ENCODE results near the gene RTEL1.
"Not testable (repeated sequence)": the region's sequence is repeated elsewhere in the genome, so short reads cannot be mapped to it uniquely, and the experiment has no call there.

The RTEL1 gene, protein sequence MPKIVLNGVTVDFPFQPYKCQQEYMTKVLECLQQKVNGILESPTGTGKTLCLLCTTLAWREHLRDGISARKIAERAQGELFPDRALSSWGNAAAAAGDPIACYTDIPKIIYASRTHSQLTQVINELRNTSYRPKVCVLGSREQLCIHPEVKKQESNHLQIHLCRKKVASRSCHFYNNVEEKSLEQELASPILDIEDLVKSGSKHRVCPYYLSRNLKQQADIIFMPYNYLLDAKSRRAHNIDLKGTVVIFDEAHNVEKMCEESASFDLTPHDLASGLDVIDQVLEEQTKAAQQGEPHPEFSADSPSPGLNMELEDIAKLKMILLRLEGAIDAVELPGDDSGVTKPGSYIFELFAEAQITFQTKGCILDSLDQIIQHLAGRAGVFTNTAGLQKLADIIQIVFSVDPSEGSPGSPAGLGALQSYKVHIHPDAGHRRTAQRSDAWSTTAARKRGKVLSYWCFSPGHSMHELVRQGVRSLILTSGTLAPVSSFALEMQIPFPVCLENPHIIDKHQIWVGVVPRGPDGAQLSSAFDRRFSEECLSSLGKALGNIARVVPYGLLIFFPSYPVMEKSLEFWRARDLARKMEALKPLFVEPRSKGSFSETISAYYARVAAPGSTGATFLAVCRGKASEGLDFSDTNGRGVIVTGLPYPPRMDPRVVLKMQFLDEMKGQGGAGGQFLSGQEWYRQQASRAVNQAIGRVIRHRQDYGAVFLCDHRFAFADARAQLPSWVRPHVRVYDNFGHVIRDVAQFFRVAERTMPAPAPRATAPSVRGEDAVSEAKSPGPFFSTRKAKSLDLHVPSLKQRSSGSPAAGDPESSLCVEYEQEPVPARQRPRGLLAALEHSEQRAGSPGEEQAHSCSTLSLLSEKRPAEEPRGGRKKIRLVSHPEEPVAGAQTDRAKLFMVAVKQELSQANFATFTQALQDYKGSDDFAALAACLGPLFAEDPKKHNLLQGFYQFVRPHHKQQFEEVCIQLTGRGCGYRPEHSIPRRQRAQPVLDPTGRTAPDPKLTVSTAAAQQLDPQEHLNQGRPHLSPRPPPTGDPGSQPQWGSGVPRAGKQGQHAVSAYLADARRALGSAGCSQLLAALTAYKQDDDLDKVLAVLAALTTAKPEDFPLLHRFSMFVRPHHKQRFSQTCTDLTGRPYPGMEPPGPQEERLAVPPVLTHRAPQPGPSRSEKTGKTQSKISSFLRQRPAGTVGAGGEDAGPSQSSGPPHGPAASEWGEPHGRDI (N-terminal part only)

DNA sequence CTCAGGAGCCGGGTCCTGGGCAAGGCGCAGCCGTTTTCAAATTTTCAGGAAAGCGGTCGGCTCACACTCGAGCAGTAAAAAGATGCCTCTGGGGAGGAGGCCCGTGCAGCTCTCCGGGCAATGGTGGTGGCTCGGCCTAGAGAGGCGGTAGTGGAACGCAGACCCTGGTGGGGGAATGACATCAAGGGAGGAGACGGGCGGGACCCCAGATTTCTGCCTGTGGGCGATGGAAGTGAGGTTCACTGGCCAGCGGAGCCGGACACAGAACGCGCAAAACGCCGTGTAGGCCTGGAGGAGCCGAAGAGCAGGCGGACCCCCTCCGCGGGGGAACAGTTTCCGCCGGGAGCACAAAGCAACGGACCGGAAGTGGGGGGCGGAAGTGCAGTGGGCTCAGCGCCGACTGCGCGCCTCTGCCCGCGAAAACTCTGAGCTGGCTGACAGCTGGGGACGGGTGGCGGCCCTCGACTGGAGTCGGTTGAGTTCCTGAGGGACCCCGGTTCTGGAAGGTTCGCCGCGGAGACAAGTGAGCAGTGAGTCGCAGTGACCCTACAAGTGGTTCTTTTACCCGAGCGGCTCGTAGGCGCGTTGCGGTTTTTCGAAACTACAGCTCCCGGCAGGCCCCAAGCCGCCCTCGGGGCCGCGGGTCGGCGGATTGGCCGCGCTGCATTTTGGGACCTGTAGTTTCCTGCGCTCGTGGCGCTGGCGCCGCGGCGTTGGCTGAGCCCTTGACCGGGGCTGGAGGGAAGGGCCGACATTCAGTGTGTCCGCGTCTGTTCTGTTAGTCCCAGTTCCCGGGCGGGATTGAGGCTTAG is at the start of gene RTEL1:
TSS of gene RTEL1 (plus strand) at position 376 of the 812 bp plus-strand sequence. CDS start 1,091 bp downstream, outside the sequence.
- peak; percentile 88 for DNase-seq (ENCODE audit: low spot score)

DNA sequence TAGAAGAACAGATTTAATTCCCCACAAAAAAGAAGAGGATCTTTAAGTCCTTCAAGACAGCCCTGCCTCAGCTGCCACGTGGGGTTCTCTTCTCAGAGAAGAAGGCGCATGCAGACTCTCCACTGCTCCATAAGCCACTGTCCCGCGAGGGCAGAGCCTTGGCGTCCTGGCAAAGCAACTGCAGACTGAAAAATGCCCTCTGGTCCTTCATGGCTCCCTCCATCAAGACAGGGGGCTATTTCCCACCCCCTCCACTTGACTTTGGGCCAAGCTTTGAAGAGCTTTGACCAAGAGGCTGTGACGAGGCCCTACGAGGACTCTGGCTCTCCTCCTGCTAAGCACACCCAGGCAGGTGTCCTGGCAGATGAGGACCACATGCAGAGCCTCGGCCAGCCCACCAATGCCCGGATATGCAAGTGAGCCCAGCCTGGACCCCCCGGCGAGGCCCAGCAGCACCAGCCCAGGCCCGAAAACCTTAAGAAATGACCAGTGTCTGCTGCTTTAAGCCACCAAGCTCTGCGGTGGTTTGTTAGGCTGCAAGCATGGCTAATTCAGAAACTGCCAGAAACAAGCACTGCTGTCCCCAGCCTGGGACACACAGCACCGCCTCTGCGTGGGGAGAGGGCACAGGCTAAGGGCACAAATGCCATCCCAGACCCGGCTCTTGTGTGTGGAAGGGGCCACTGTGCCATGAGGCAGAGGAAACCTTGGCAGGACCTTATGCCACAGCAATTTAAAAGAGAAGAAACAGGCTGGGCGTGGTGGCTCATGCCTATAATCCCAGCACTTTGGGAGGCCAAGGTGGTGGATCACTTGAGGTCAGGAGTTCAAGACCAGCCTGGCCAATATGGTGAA is 47.3 kb upstream of the RTEL1 start:
- no peak for DNase-seq (ENCODE audit: low spot score)

DNA sequence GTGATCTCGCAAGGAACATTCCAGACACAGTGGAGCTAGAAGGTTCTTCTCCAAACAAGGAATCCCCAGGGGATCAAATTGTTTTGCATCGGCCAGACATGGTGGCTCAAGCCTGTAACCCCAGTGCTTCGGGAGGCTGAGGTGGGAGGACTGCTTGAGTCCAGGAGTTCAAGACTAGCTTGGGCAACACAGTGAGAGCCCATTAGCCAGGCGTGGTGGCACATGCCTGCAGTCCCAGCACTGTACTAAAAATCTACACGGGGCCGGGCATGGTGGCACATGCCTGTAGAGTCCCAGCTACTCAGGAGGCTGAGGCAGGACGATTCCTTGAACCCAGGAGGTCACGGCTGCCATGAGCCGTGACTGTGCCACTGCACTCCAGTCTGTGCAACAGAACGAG is 46.5 kb upstream of the RTEL1 start:
- no peak for DNase-seq (ENCODE audit: low spot score)

DNA sequence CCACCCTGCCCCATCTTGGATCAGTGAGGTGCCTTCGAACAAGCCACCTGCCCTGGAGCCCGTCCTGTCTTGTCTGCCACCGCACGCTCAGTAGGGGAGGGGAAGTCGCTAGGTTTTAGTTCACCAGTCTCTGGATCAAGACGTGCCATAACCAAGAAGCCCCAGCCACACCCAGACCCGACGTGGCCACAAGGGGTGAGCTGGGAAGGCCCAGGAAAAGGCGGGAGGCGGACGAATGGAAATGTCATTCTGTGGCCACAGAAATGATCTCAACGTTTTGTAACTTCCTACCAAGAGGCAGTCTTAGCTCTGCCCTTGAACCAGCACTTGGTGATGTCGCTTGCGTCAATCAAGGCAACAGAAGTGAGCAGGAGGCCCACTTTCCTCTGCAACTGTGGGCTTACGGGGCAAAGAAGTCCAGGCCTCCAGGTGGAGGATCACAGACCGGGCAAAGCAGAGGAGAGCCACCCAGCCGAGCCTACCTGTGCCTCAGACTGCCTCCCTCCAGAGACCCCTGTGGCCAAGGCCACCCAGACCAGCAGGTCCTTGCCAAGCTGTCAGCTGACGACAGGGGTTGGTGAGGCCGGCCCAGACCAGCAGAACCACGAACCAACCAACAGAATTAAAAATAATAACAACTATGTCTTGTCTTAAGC is 45.7 kb upstream of the RTEL1 start:
- no peak for DNase-seq (ENCODE audit: low spot score)

DNA sequence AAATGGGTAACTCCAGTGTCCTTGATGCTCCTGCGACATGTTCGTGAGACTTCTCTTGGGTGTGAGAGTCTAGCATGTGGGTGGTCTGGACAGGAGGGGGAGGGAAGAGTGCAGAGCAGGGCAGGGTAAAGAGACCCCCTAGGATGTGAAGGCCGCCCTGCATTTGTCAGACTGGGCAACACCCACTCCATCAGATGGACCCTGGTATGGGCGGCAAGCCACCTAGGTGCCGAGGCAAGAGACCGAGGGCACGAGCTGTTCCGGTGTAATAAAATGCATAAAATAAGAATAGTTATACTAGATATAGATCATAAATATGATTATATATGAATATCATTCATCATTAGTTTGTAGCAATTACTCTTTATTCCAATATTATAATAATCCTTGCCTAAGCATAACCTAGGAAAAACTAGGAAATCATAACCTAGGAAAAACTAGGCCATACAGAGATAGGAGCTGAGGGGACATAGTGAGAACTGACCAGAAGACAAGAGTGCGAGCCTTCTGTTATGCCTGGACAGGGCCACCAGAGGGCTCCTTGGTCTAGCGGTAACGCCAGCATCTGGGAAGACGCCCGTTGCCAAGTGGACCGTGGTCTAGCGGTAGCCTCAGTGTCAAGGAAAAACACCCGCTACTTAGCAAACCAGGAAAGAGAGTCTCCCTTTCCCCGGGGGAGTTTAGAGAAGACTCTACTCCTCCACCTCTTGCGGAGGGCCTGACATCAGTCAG is 44.1 kb upstream of the RTEL1 start:
- not testable (repeated sequence) for DNase-seq (ENCODE audit: low spot score)

DNA sequence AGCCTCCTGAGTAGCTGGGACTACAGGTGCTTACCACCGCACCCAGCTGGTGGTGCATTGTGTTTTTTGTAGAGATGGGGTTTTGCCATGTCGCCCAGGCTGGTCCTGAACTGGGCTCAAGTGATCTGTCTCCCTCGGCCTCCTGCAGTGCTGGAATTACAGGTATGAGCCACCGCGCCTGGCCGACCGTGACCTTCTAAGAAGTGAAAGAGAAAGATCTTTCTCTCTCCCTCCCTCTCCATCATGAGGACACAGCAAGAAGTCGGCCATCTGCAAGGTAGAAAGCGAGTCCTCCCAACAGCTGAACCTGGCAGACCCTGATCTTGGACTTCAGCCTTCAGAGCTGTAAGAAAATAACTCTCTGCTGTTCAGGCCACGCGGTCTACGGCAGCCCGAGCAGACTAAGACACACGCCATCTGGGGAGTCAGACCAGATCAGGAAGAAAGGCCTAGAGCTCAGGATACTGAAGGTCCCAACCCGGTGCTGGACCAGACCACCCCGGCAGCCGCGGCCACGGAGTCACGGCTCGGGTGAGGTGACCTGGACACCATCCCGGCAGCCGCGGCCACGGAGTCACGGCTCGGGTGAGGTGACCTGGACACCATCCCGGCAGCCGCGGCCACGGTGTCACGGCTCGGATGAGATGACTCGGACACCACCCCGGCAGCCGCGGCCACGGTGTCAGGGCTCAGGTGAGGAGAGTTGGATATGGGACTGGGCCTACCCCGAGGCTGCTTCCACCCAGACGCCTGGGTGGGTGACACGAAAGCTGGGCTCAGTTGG is 40.8 kb upstream of the RTEL1 start:
- DNase-seq (ENCODE audit: low spot score): no peak

DNA sequence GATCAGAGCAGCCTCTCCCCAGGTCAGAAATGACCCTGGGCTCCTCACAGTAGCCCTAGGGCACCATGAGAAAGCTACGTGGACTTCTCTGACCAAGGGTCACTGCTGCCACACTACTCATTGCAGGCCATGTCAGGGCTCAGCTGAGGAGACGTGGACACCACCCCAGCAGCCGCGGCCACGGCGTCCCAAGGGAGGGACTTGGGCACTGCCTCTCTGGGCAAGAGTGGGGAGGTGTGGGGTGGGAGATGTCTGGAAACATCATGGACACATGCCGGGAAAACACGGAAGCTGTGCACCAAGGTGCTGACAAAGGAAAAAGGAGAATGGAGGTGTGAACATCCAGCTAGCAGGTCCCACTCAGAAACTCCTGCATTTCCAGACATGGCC is 40.2 kb upstream of the RTEL1 start:
- DNase-seq (ENCODE audit: low spot score): no peak

- DNase-seq (ENCODE audit: low spot score): no peak
These were observed 39.7 kb upstream of the RTEL1 start for GRCh38 chr20:63618291-63618980.

DNA sequence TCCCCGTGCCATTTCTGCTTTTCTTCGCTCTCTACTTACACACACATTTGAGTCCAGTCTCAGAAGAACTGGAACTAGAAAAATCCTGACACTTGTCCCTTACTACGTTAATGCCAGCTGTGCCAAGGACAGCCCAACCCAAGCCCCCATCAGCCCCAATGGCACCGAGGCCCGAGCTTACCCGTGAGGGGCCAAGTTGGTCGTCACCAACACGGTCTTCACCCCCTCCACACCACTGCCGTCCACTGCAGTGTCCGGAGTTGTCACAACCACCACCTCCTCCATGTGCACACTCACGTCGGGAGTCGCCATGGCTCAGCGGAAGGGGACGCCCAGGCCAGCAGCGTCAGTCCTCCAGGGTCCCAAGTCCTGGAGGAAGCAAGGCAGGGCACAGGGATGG is 39.0 kb upstream of the RTEL1 start:
- no peak for DNase-seq (ENCODE audit: low spot score)

- DNase-seq (ENCODE audit: low spot score): no peak
These were observed 38.6 kb upstream of the RTEL1 start for GRCh38 chr20:63619505-63619904.

- no peak for DNase-seq (ENCODE audit: low spot score)
These were observed 37.1 kb upstream of the RTEL1 start for GRCh38 chr20:63620991-63621390.

GRCh38 chr20:63622096-63622495 is 36.0 kb upstream of the RTEL1 start:
- no peak for DNase-seq (ENCODE audit: low spot score)

GRCh38 chr20:63622732-63623131 is 35.4 kb upstream of the RTEL1 start:
- DNase-seq (ENCODE audit: low spot score): no peak

DNA sequence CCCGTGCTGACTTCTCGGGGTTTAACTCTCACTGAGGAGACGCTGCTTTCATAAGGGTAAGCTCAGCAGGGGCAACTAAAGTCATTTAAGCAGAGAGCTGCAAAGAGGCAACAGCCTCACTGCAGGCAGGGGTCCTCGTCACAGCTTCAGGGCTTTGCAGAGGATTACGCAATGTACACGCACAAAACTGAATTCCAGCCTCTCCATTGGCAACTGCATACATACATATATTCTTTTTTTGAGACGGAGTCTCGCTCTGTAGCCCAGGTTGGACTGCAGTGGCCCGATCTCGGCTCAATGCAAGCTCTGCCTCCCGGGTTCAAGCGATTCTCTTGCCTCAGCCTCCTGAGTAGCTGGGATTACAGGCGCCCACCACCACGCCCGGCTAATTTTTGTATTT is 33.6 kb upstream of the RTEL1 start:
- no peak for DNase-seq (ENCODE audit: low spot score)

DNA sequence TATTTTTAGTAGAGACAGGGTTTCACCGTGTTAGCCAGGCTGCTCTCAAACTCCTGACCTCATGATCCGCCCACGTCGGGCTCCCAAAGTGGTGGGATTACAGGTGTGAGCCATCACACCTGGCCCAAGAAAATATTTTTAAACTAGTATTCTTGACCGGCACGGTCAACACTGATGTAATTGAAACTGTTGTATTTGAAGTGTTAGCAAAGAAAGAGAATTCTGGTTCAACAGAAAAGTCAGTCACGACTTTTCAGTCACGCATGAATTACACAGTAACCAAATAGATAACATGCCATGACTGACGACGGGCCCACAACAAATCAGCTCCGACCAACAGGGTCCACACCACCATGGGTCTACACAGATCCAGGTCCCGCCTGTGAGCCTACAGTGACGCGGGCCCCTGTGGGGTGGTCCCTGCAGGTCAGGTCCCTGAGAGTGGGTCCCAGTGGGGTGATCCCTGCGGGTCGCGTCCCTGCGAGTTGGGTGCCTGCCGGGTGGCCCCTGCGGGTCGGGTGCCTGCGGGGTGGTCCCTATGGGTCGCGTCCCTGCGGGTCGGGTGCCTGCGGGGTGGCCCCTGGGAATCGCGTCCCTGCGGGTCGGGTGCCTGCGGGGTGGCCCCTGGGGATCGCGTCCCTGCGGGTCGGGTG is 32.2 kb upstream of the RTEL1 start:
- DNase-seq (ENCODE audit: low spot score): no peak

- peak; percentile 65 for DNase-seq (ENCODE audit: low spot score)
These were observed 31.5 kb upstream of the RTEL1 start, which contains the start of gene GMEB2 for GRCh38 chr20:63626424-63627128. TSS of gene GMEB2 (minus strand) at chr20:63627101. CDS start at chr20:63619397, 7,704 bp downstream.

All from activated CD4-positive, alpha-beta T cell treated with anti-CD3 and anti-CD28 coated beads, Interleukin-2, Interleukin-4, amounts not matched to agents 100 ng/mL and 50 ng/mL, durations not matched to agents 16 hours and 8 hours (primary cell).